IPS-20b (cell line): ENCODE data around the gene BPIFB2.
"Not testable (repeated sequence)": the region's sequence is repeated elsewhere in the genome, so short reads cannot be mapped to it uniquely, and the experiment has no call there.

Source experiments
- H3K27ac ChIP-seq: one replicate; pipeline ENCODE4 v1.5.1; 2013; ENCODE audit warnings: low read length
- H3K27me3 ChIP-seq: 2 replicates; pipeline ENCODE4 v1.6.1; 2013; ENCODE audit warnings: mild to moderate bottlenecking, low read length, inconsistent platforms; ENCODE audit not compliant: insufficient read depth
- H3K36me3 ChIP-seq: 2 replicates; pipeline ENCODE4 v1.6.1; 2013; ENCODE audit warnings: low read depth, mild to moderate bottlenecking, inconsistent platforms, low read length, moderate library complexity; ENCODE audit not compliant: insufficient read depth
- H3K4me1 ChIP-seq: 2 replicates; pipeline ENCODE4 v1.6.1; 2013; ENCODE audit warnings: mild to moderate bottlenecking, control low read depth, inconsistent platforms, low read length, moderate library complexity; ENCODE audit not compliant: insufficient read depth
- H3K4me3 ChIP-seq: 2 replicates; pipeline ENCODE4 v1.5.1; 2013; ENCODE audit warnings: mild to moderate bottlenecking, low read length, inconsistent platforms
- H3K9ac ChIP-seq: 2 replicates; pipeline ENCODE4 v1.6.1; 2013; ENCODE audit warnings: low read depth, mild to moderate bottlenecking, inconsistent platforms, low read length, moderate library complexity
- H3K9me3 ChIP-seq: 2 replicates; pipeline ENCODE4 v1.6.1; 2013; ENCODE audit warnings: mild to moderate bottlenecking, low read depth, low read length, inconsistent platforms; ENCODE audit not compliant: insufficient read depth

The BPIFB2 gene

GRCh38 chr20:33007376-33008335 lies at the start of gene BPIFB2:
Gene BPIFB2, plus strand, starts transcription at chr20:33007704. Its CDS starts 871 bp downstream, at chr20:33008575.
- Histone ChIP-seq H3K9ac (no peak within 1 kb of the TSS), H3K36me3 (no peaks in the 10 kb centered on the region), H3K4me1 (no peaks in the 10 kb centered on the region), H3K9me3 (no peaks in the 10 kb centered on the region; the same call in 1 of the 2 replicates), H3K4me3 (no peak within 1 kb of the TSS), H3K27ac (no peak within 1 kb of the TSS), H3K27me3 (no peaks in the 10 kb centered on the region)

- peaks cover 12% of the 10 kb centered on the region; the same call in 1 of the 2 replicates for H3K9me3 ChIP-seq
- H3K27me3 ChIP-seq = peaks cover 9% of the 10 kb centered on the region
- no peak overlapping the region for H3K27ac ChIP-seq
- no peaks in the 10 kb centered on the region for H3K36me3 ChIP-seq
- H3K4me1 ChIP-seq = no peaks in the 10 kb centered on the region
- H3K9ac ChIP-seq = no peak overlapping the region
- H3K4me3 ChIP-seq = no peak overlapping the region
These were observed 48.9 kb upstream of the BPIFB2 start for GRCh38 chr20:32958574-32958973.

GRCh38 chr20:32959351-32960221 lies 47.9 kb upstream of the BPIFB2 start:
- Histone ChIP-seq H3K9ac (no peak overlapping the region), H3K4me1 (no peaks in the 10 kb centered on the region), H3K36me3 (no peaks in the 10 kb centered on the region), H3K27me3 (no peaks in the 10 kb centered on the region), H3K4me3 (no peak overlapping the region), H3K27ac (no peak overlapping the region), H3K9me3 (peaks cover 12% of the 10 kb centered on the region; the same call in 1 of the 2 replicates)

GRCh38 chr20:32960222-32960518 lies 47.3 kb upstream of the BPIFB2 start:
- no peak overlapping the region for H3K4me3 ChIP-seq
- no peaks in the 10 kb centered on the region for H3K4me1 ChIP-seq
- no peaks in the 10 kb centered on the region for H3K36me3 ChIP-seq
- no peak overlapping the region for H3K9ac ChIP-seq
- H3K27me3 ChIP-seq = no peaks in the 10 kb centered on the region
- H3K9me3 ChIP-seq = peaks cover 12% of the 10 kb centered on the region; the same call in 1 of the 2 replicates
- no peak overlapping the region for H3K27ac ChIP-seq

- no peak overlapping the region for H3K9ac ChIP-seq
- no peaks in the 10 kb centered on the region for H3K36me3 ChIP-seq
- H3K4me1 ChIP-seq = no peaks in the 10 kb centered on the region
- H3K27ac ChIP-seq = no peak overlapping the region
- no peaks in the 10 kb centered on the region for H3K27me3 ChIP-seq
- peaks cover 12% of the 10 kb centered on the region; the same call in 1 of the 2 replicates for H3K9me3 ChIP-seq
- no peak overlapping the region for H3K4me3 ChIP-seq
These were observed 46.4 kb upstream of the BPIFB2 start for GRCh38 chr20:32960849-32961731.

GRCh38 chr20:32962053-32962452 lies 45.5 kb upstream of the BPIFB2 start:
- no peak overlapping the region for H3K9ac ChIP-seq
- H3K27ac ChIP-seq = no peak overlapping the region
- H3K27me3 ChIP-seq = no peaks in the 10 kb centered on the region
- H3K9me3 ChIP-seq = peaks cover 3% of the 10 kb centered on the region; the same call in 1 of the 2 replicates
- no peak overlapping the region for H3K4me3 ChIP-seq
- H3K4me1 ChIP-seq = no peaks in the 10 kb centered on the region
- no peaks in the 10 kb centered on the region for H3K36me3 ChIP-seq

GRCh38 chr20:32962646-32963045 lies 44.9 kb upstream of the BPIFB2 start:
- H3K27ac ChIP-seq, H3K4me3 ChIP-seq, H3K9ac ChIP-seq, H3K36me3 ChIP-seq, H3K4me1 ChIP-seq, H3K27me3 ChIP-seq, H3K9me3 ChIP-seq: not testable (repeated sequence)

- H3K4me1 ChIP-seq = no peaks in the 10 kb centered on the region
- H3K27me3 ChIP-seq = no peaks in the 10 kb centered on the region
- no peaks in the 10 kb centered on the region for H3K36me3 ChIP-seq
These were observed 44.3 kb upstream of the BPIFB2 start for GRCh38 chr20:32963176-32963575.

GRCh38 chr20:32964575-32964974 lies 42.9 kb upstream of the BPIFB2 start:
- no peaks in the 10 kb centered on the region for H3K9me3 ChIP-seq

More at GRCh38 chr20:32963176-32963575, 44.3 kb upstream of the BPIFB2 start:
- Histone ChIP-seq H3K9ac (no peak overlapping the region), H3K9me3 (no peaks in the 10 kb centered on the region), H3K27ac (no peak overlapping the region), H3K4me3 (no peak overlapping the region)

GRCh38 chr20:32965115-32965514 lies 42.4 kb upstream of the BPIFB2 start:
- Histone ChIP-seq H3K36me3 (no peaks in the 10 kb centered on the region), H3K27me3 (no peaks in the 10 kb centered on the region), H3K4me1 (no peaks in the 10 kb centered on the region), H3K9me3 (no peaks in the 10 kb centered on the region), H3K27ac (no peak overlapping the region), H3K4me3 (no peak overlapping the region), H3K9ac (no peak overlapping the region)

More at GRCh38 chr20:32964575-32964974, 42.9 kb upstream of the BPIFB2 start:
- Histone ChIP-seq H3K9ac (no peak overlapping the region), H3K36me3 (no peaks in the 10 kb centered on the region), H3K4me3 (no peak overlapping the region), H3K27ac (no peak overlapping the region), H3K4me1 (no peaks in the 10 kb centered on the region), H3K27me3 (no peaks in the 10 kb centered on the region)
